Measurements from ENCODE around the gene BAZ2B.

DNA sequence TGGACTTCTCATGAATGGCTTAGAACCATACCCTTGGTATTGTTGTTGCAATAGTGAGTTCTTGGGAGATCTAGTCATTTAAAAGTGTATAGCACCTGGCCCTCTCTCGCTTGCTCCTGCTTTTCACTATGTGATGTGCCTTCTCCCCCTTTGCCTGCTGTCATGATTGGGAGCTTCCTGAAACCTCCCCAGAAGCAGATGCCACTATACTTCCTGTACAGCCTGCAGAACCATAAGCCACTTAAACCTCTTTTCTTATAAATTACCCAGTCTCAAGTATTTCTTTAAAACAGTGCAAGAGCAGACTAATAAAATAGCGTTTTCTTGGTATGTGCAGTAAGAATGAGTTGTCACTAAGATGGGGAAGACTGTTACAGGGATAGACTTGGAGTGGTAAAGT is 31.6 kb downstream of the BAZ2B start:
- no peak for TF ChIP-seq SMC3 (IDR thresholded peaks at IDR 0.05; ENCODE audit: low read depth, low read length)
- no peak for TF ChIP-seq POLR2AphosphoS5 (IDR thresholded peaks at IDR 0.05; ENCODE audit: low read depth, low read length)
- no peak for TF ChIP-seq EZH2phosphoT487 (IDR thresholded peaks at IDR 0.05; ENCODE audit: borderline replicate concordance, low read depth)
- TF ChIP-seq, protein P1, sequence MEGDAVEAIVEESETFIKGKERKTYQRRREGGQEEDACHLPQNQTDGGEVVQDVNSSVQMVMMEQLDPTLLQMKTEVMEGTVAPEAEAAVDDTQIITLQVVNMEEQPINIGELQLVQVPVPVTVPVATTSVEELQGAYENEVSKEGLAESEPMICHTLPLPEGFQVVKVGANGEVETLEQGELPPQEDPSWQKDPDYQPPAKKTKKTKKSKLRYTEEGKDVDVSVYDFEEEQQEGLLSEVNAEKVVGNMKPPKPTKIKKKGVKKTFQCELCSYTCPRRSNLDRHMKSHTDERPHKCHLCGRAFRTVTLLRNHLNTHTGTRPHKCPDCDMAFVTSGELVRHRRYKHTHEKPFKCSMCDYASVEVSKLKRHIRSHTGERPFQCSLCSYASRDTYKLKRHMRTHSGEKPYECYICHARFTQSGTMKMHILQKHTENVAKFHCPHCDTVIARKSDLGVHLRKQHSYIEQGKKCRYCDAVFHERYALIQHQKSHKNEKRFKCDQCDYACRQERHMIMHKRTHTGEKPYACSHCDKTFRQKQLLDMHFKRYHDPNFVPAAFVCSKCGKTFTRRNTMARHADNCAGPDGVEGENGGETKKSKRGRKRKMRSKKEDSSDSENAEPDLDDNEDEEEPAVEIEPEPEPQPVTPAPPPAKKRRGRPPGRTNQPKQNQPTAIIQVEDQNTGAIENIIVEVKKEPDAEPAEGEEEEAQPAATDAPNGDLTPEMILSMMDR (IDR thresholded peaks at IDR 0.05): no peak
